Germinal center (tissue), 1 donor: ENCODE results near the gene DNAJB5.
"Not testable (repeated sequence)": the region's sequence is repeated elsewhere in the genome, so short reads cannot be mapped to it uniquely, and the experiment has no call there.

Source experiments
- DNase-seq: peaks from one replicate; pipeline ENCODE4 v3.0.0; 2012; ENCODE audit warnings: mixed read lengths, low spot score

The DNAJB5 gene

GRCh38 chr9:35000535-35001284 is 11.2 kb downstream of the DNAJB5 start:
- peak; percentile 0 for DNase-seq

- peak; percentile 0 for DNase-seq
Measured at GRCh38 chr9:35001285-35001677, 11.7 kb downstream of the DNAJB5 start.

- DNase-seq, result peak; percentile 0
Measured at GRCh38 chr9:35001803-35002502, 12.4 kb downstream of the DNAJB5 start.

- DNase-seq, result peak; percentile 0
Measured at GRCh38 chr9:35002623-35003022, 13.1 kb downstream of the DNAJB5 start.

GRCh38 chr9:35004299-35004698 is 14.8 kb downstream of the DNAJB5 start:
- DNase-seq, result not testable (repeated sequence)

GRCh38 chr9:35010351-35010958 is 20.9 kb downstream of the DNAJB5 start:
- no peak for DNase-seq

- no peak for DNase-seq
Measured at GRCh38 chr9:35014517-35014916, 25.0 kb downstream of the DNAJB5 start.

GRCh38 chr9:35023443-35023842 is 33.9 kb downstream of the DNAJB5 start:
- not testable (repeated sequence) for DNase-seq

GRCh38 chr9:35026671-35027070 is 37.1 kb downstream of the DNAJB5 start:
- DNase-seq, result no peak

- no peak for DNase-seq
Measured at GRCh38 chr9:35027374-35027773, 37.8 kb downstream of the DNAJB5 start.

GRCh38 chr9:35027860-35028259 is 38.3 kb downstream of the DNAJB5 start:
- DNase-seq, result no peak

GRCh38 chr9:35028341-35028740 is 38.8 kb downstream of the DNAJB5 start:
- DNase-seq, result no peak

GRCh38 chr9:35029241-35029640 is 39.7 kb downstream of the DNAJB5 start:
- no peak for DNase-seq

- DNase-seq, result no peak
Measured at GRCh38 chr9:35029852-35030251, 40.3 kb downstream of the DNAJB5 start.

GRCh38 chr9:35033101-35033500 is 43.6 kb downstream of the DNAJB5 start:
- no peak for DNase-seq

GRCh38 chr9:35035851-35036701 is 46.5 kb downstream of the DNAJB5 start:
- DNase-seq, result peak; percentile 46

GRCh38 chr9:35042081-35042604 is 52.6 kb downstream of the DNAJB5 start:
- no peak for DNase-seq

- no peak for DNase-seq
Measured at GRCh38 chr9:35042891-35043545, 53.5 kb downstream of the DNAJB5 start.

GRCh38 chr9:35044071-35044470 is 54.5 kb downstream of the DNAJB5 start:
- DNase-seq, result no peak
